Measurements from ENCODE around the gene SGSM2.
A peak's percentile ranks its signal among the peaks of the same experiment; 100 is the strongest.

The SGSM2 gene

GRCh38 chr17:2421315-2422147 is 84.2 kb downstream of the SGSM2 start:
- TF ChIP-seq CTCF (IDR thresholded peaks at IDR 0.05; ENCODE audit: insufficient read depth, low read depth, low read length, missing control alignments) = peak; percentile 48
- H3K4me3 ChIP-seq (ENCODE audit: low read length) = no peak overlapping the region
- peak; percentile 64 for DNase-seq (ENCODE audit: low read depth)

- DNase-seq (ENCODE audit: low read depth) = peak; percentile 97
- no peak for TF ChIP-seq CTCF (IDR thresholded peaks at IDR 0.05; ENCODE audit: insufficient read depth, low read depth, low read length, missing control alignments)
- H3K4me3 ChIP-seq (ENCODE audit: low read length) = peak overlapping the region; percentile 8
Observed at GRCh38 chr17:2423271-2423670, 86.0 kb downstream of the SGSM2 start.

GRCh38 chr17:2427215-2427614 is 89.9 kb downstream of the SGSM2 start:
- H3K4me3 ChIP-seq (ENCODE audit: low read length) = no peak overlapping the region
- TF ChIP-seq CTCF (IDR thresholded peaks at IDR 0.05; ENCODE audit: insufficient read depth, low read depth, low read length, missing control alignments) = no peak
- DNase-seq (ENCODE audit: low read depth) = no peak

GRCh38 chr17:2427910-2428309 is 90.6 kb downstream of the SGSM2 start:
- H3K4me3 ChIP-seq (ENCODE audit: low read length) = no peak overlapping the region
- TF ChIP-seq CTCF (IDR thresholded peaks at IDR 0.05; ENCODE audit: insufficient read depth, low read depth, low read length, missing control alignments) = no peak
- DNase-seq (ENCODE audit: low read depth) = no peak

Measured in epithelial cell of esophagus (primary cell).